H1 (cell line): ENCODE measurements around the gene EVI2A. TPM values are rescaled to one million over a fixed set of nuclear protein-coding genes. Genes with fewer than 3 reads are reported as not detected.

Experiments used
- CBX5 ChIP-seq: fragments of 300-800, 300-1000 bp; sonication (generic); IDR thresholded peaks from 2 replicates; pipeline ENCODE4 v1.7.1; 2016; ENCODE audit warnings: antibody characterized with exemption, low read length, low read depth
- CHD7 ChIP-seq: fragments of 300-600 bp; sonication (generic); IDR thresholded peaks from 2 replicates; pipeline ENCODE4 v1.7.1; 2012; ENCODE audit warnings: low read length, moderate library complexity, mild to moderate bottlenecking, inconsistent platforms; ENCODE audit not compliant: insufficient replicate concordance
- EP300 ChIP-seq, 2 experiments: IDR thresholded peaks; 1 replicate in 1 of 2; 2 replicates in 1 of 2; pipeline ENCODE4 v1.6.1; 2011 to 2012; ENCODE audit warnings: low read depth in 2 of 2, low read length in 2 of 2, mild to moderate bottlenecking in 2 of 2, borderline replicate concordance in 1 of 2, inconsistent platforms in 1 of 2, moderate library complexity in 1 of 2
- GTF2F1 ChIP-seq: IDR thresholded peaks from 2 replicates; pipeline ENCODE4 v1.6.1; 2012; ENCODE audit warnings: low read depth, low read length, improper control_type of control experiment, borderline replicate concordance
- HDAC2 ChIP-seq, 2 experiments: fragments of 300-600 bp in 1 of 2; sonication (generic) in 1 of 2; IDR thresholded peaks; 2 replicates each; pipeline ENCODE4 v1.6.1; 2011 to 2012; ENCODE audit warnings: low read depth in 2 of 2, low read length in 2 of 2, mild to moderate bottlenecking in 2 of 2, moderate library complexity in 2 of 2, borderline replicate concordance in 1 of 2, inconsistent platforms in 1 of 2
- JUN ChIP-seq: IDR thresholded peaks from 2 replicates; pipeline ENCODE4 v1.6.1; 2011; ENCODE audit warnings: low read depth, mild to moderate bottlenecking, improper control_type of control experiment, low read length
- POU5F1 ChIP-seq: IDR thresholded peaks from 2 replicates; pipeline ENCODE4 v1.6.1; 2011; ENCODE audit warnings: low read depth, mild to moderate bottlenecking, low read length, moderate library complexity
- SP4 ChIP-seq: IDR thresholded peaks from 2 replicates; pipeline ENCODE4 v1.6.1; 2012; ENCODE audit warnings: low read length, inconsistent platforms
- USF2 ChIP-seq: IDR thresholded peaks from 2 replicates; pipeline ENCODE4 v1.6.1; 2011; ENCODE audit warnings: low read length, improper control_type of control experiment
- ZNF274 ChIP-seq: IDR thresholded peaks from 2 replicates; pipeline ENCODE4 v1.7.0; 2012; ENCODE audit warnings: low read length, borderline replicate concordance; ENCODE audit errors: extremely low read depth
- polyA plus RNA-seq, 7 experiments: library from polyadenylated mRNA; depleted of rRNA in 3 of 7; stranded (reverse) in 5 of 7; unstranded in 2 of 7; fragments of >200 nt in 5 of 7; fragments of 200-250 nt in 2 of 7; gene quantifications; 1 replicate in 5 of 7; 2 replicates in 1 of 7; 4 replicates in 1 of 7; pipeline versions ENCODE4 v1.2.1 to v1.2.3, GENCODE V29; 2011 to 2013; ENCODE audit warnings: missing spikeins in 2 of 7, mixed read lengths in 2 of 7
- total RNA-seq: library from RNA; stranded (reverse); fragmentation: NEBNext Ultra II Directional; extraction: Animal tissue kit (Norgen Biotek cat#: 25700); gene quantifications from 2 replicates; pipeline ENCODE4 v1.2.1, GENCODE V29; 2021

EVI2A gene
- total and polyA plus RNA-seq, 2 of the 8 experiments (the other 6 are each of a cell fraction or from before 2014, with no cell fraction given) = not detected

- TF ChIP-seq CHD7 (no peak), ZNF274 (no peak), USF2 (no peak), HDAC2 (IDR thresholded peaks at IDR 0.05; ENCODE audit: borderline replicate concordance in 1 of 2, low read depth in 2 of 2, low read length in 2 of 2) (no peak), POU5F1 (no peak), EP300 (IDR thresholded peaks at IDR 0.05; ENCODE audit: borderline replicate concordance in 1 of 2, low read depth in 2 of 2, low read length in 2 of 2) (no peak), CBX5 (no peak), GTF2F1 (no peak), SP4 (no peak), JUN (no peak)
Observed at GRCh38 chr17:31310260-31310659, 11.2 kb downstream of the EVI2A start (continued).
